Measurements from ENCODE around the gene NRF1. TPM values are rescaled to one million over a fixed set of nuclear protein-coding genes. Genes with fewer than 3 reads are reported as not detected.
"Not testable (repeated sequence)": the region's sequence is repeated elsewhere in the genome, so short reads cannot be mapped to it uniquely, and the experiment has no call there.

Gene NRF1
- total and polyA plus RNA-seq, 8 donors, result 5.5 to 11.2 (median 7.0) TPM

DNA sequence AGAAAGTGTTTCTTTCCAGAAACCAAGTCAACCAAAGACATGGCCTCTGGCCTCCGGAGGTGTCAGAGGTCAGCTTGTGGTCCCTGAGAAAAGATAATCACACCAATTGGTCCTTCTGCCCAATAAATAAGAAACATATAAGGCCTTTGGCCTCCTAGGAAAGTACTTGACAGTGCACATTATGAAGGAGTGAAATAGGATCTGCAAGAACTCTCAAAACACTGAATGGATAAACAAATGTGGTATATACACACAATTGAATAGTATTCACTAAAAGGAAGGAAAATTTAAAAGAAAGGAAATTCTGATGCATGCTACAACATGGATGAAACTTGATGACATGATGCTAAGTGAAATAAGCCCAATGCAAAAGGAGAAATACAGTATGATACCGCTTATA, 35.4 kb upstream of the NRF1 start:
- no peaks in the 10 kb centered on the region for H3K27me3 ChIP-seq
- H3K9me3 ChIP-seq, result no peaks in the 10 kb centered on the region
- FAIRE-seq (no peak), DNase-seq (no peak), ATAC-seq (no peak)
- no peaks in the 10 kb centered on the region for H3K4me1 ChIP-seq
- no peak for TF ChIP-seq CTCF (IDR thresholded peaks at IDR 0.05)
- H3K27ac ChIP-seq, result no peak overlapping the region
- H3K36me3 ChIP-seq, result no peaks in the 10 kb centered on the region
- intact Hi-C loops (cut with DNase I), result loop anchor here in 1 of 3 donors (10.0 kb wide), 1 partner anchor 59 kb away; no protein-coding TSS in a partner anchor
- no peak overlapping the region for H3K4me3 ChIP-seq
- 81 to 90% methylated on average over 2 of the region's 2 CpGs for WGBS, 2 donors

DNA sequence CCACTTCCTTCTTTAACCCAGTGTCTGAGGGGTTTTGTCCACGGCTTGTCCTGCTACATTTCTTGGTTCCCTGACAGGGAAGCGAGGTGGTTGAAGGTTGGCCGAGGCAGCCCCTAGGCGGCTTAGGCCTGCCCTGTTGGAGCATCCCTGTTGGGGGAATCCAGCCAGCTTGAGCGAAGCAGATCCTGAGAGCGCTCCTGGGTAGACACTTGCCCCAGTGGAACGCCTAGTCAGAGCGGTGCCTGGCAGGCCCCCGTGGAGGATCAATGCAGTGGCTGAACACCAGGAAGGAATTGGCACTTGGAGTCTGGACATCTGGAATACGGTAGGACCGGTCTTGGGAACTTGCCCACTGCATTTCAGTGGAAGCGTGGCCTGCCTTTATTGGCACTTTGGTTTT, 32.7 kb upstream of the NRF1 start:
- H3K4me1 ChIP-seq, result no peaks in the 10 kb centered on the region
- DNase-seq (no peak), ATAC-seq (no peak), FAIRE-seq (no peak)
- intact Hi-C loops (cut with DNase I), result loop anchor here in 1 of 3 donors (10.0 kb wide), 1 partner anchor 56 kb away; no protein-coding TSS in a partner anchor
- H3K9me3 ChIP-seq, result no peaks in the 10 kb centered on the region
- H3K27ac ChIP-seq, result no peak overlapping the region
- 95 to 99% methylated on average over 12 of the region's 12 CpGs for WGBS, 2 donors
- no peaks in the 10 kb centered on the region for H3K36me3 ChIP-seq
- no peak for TF ChIP-seq CTCF (IDR thresholded peaks at IDR 0.05)
- no peaks in the 10 kb centered on the region for H3K27me3 ChIP-seq
- H3K4me3 ChIP-seq, result no peak overlapping the region

DNA sequence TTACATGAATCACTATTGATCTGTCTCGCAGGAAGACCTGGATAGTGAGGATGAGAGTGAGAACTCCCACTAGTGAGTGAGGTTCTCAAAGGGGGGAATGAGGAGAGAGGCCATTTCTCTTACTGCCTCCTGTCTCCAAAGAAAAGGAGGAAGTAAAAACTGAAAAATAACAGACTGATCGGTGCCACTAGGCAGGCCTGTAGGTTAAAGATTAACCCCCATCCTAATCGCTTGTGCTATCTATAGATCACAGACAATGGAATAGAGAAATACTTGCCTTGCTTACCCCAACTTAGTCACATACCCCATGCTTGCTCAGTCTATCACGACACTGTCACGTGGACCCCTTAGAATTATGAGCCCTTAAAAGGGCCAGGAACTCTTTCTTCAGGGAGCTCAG, 25.3 kb upstream of the NRF1 start:
- ATAC-seq; H3K4me3 ChIP-seq; H3K27ac ChIP-seq; H3K9me3 ChIP-seq; FAIRE-seq; H3K36me3 ChIP-seq; intact Hi-C loops (cut with DNase I); DNase-seq; H3K27me3 ChIP-seq; H3K4me1 ChIP-seq: not testable (repeated sequence)
- 66 to 72% methylated on average over 5 of the region's 5 CpGs for WGBS, 2 donors

DNA sequence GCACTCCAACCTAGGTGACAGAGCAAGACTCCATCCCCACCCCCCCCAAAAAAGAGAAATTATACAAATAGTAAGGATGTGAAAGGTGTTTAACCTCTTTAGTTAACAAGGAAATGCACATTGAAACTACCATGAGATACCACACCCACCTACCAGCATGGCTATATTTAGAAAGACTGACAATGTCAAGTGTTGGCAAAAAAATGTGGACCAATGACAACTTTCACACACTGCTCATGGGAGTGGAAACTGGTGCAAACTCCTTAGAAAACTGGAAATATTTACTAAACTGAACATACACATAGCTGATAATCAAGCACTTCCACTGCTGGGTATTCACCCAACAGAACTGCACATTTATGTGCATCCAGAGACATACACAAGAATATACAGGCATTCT, 23.3 kb upstream of the NRF1 start:
- FAIRE-seq, result no peak
- intact Hi-C loops (cut with DNase I), result no loop called here

DNA sequence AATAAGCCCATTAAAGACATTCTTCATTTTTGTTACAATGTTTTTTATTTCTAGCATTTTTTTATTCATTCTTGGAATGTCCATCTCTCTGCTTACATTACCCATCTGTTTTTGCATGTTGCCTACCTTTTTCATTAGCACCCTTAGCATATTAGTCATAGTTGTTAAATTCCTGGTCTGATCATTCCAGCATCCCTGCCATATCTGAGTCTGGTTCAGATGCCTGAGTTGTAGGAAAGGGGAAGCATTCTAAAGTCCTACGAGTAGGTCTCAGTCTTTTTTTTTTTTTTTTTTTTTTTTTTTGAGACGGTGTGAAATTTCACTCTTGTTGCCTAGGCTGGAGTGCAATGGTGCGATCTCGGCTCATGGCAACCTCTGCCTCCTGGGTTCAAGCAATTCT, 19.7 kb upstream of the NRF1 start:
- Histone ChIP-seq H3K27me3 (no peaks in the 10 kb centered on the region), H3K36me3 (no peaks in the 10 kb centered on the region), H3K4me1 (no peaks in the 10 kb centered on the region), H3K4me3 (no peak overlapping the region), H3K9me3 (no peaks in the 10 kb centered on the region), H3K27ac (no peak overlapping the region)
- ATAC-seq (no peak), FAIRE-seq (no peak), DNase-seq (no peak)
- 84 to 91% methylated on average over 4 of the region's 4 CpGs for WGBS, 2 donors
- intact Hi-C loops (cut with DNase I), result no loop called here
- TF ChIP-seq CTCF (IDR thresholded peaks at IDR 0.05), result no peak

More for the DNA sequence above, 23.3 kb upstream of the NRF1 start:
- no peak overlapping the region for H3K4me3 ChIP-seq
- H3K36me3 ChIP-seq, result no peaks in the 10 kb centered on the region
- H3K27me3 ChIP-seq, result no peaks in the 10 kb centered on the region
- DNase-seq, result no peak
- no peak for TF ChIP-seq CTCF (IDR thresholded peaks at IDR 0.05)
- H3K4me1 ChIP-seq, result no peaks in the 10 kb centered on the region
- no peaks in the 10 kb centered on the region for H3K9me3 ChIP-seq
- H3K27ac ChIP-seq, result no peak overlapping the region
- no peak for ATAC-seq

DNA sequence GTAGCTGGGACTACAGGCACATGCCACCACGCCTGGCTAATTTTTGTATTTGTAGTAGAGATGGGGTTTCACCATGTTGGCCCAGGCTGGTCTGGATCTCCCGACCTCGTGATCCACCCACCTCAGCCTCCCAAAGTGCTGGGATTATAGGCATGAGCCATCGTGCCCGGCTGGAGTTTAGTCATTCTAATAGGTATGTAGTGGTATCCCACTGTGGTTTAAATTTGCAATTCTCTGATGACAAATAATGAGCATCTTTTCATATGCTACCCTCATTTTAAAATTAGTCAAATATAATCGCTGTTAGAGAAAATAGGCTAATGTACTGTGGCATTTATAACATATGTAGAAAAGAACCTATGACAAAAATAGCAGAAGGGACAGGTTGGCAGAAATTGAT, 15.1 kb upstream of the NRF1 start:
- FAIRE-seq; H3K4me1 ChIP-seq; H3K27me3 ChIP-seq; DNase-seq; H3K27ac ChIP-seq; ATAC-seq; H3K4me3 ChIP-seq; H3K36me3 ChIP-seq; intact Hi-C loops (cut with DNase I); H3K9me3 ChIP-seq: not testable (repeated sequence)
- 78 to 87% methylated on average over 6 of the region's 6 CpGs for WGBS, 2 donors
